ENCODE measurements around the gene TSPAN9.

TSPAN9 gene

GRCh38 chr12:3081091-3081490, 3.9 kb downstream of the TSPAN9 start:
- no peak for DNase-seq

GRCh38 chr12:3081886-3082285, 4.7 kb downstream of the TSPAN9 start:
- DNase-seq = no peak

GRCh38 chr12:3083241-3083920, 6.2 kb downstream of the TSPAN9 start:
- DNase-seq = no peak

- no peak for DNase-seq
Measured at GRCh38 chr12:3083921-3084347, 6.8 kb downstream of the TSPAN9 start.

- no peak for DNase-seq
Measured at GRCh38 chr12:3084742-3085141, 7.6 kb downstream of the TSPAN9 start.

- no peak for DNase-seq
Measured at GRCh38 chr12:3085341-3086139, 8.4 kb downstream of the TSPAN9 start.

GRCh38 chr12:3086211-3086610, 9.0 kb downstream of the TSPAN9 start:
- no peak for DNase-seq

GRCh38 chr12:3086729-3087323, 9.6 kb downstream of the TSPAN9 start:
- no peak for DNase-seq

GRCh38 chr12:3087758-3088650, 10.8 kb downstream of the TSPAN9 start:
- DNase-seq = no peak

- no peak for DNase-seq
Measured at GRCh38 chr12:3089588-3089987, 12.4 kb downstream of the TSPAN9 start.

- no peak for DNase-seq
Measured at GRCh38 chr12:3090240-3091037, 13.3 kb downstream of the TSPAN9 start.

- no peak for DNase-seq
Measured at GRCh38 chr12:3091038-3091319, 13.8 kb downstream of the TSPAN9 start.

GRCh38 chr12:3091382-3092241, 14.4 kb downstream of the TSPAN9 start:
- no peak for DNase-seq

GRCh38 chr12:3092764-3093163, 15.6 kb downstream of the TSPAN9 start:
- DNase-seq = no peak

GRCh38 chr12:3097186-3097804, 20.1 kb downstream of the TSPAN9 start:
- no peak for DNase-seq

- no peak for DNase-seq
Measured at GRCh38 chr12:3097836-3098235, 20.7 kb downstream of the TSPAN9 start.

- DNase-seq = no peak
Measured at GRCh38 chr12:3098436-3098835, 21.3 kb downstream of the TSPAN9 start.

GRCh38 chr12:3099146-3099545, 22.0 kb downstream of the TSPAN9 start:
- DNase-seq = no peak

GRCh38 chr12:3101309-3102024, 24.3 kb downstream of the TSPAN9 start:
- no peak for DNase-seq

GRCh38 chr12:3102771-3103410, 25.7 kb downstream of the TSPAN9 start:
- DNase-seq = no peak

All from retina (tissue), 1 donor.